Vagina (tissue), 2 donors: Measurements from ENCODE around the gene SLC19A1.

Source experiments
- POLR2A ChIP-seq, 2 donors: fragments of 450-650 bp; IDR thresholded peaks; one replicate each; pipeline ENCODE4 v1.6.1; 2017; ENCODE audit warnings: antibody characterized with exemption in 2 of 2, mild to moderate bottlenecking in 2 of 2, moderate library complexity in 2 of 2
- TF ChIP-seq, protein P1 (sequence below), 3 experiments: fragments of 450-650 bp in 2 of 3; fragments of 200-600 bp in 1 of 3; sonication (generic) in 1 of 3; IDR thresholded peaks; one replicate each; pipeline ENCODE4 v1.5.1; 2017 to 2019; ENCODE audit warnings: antibody characterized with exemption in 3 of 3, mild to moderate bottlenecking in 2 of 3, moderate library complexity in 2 of 3

GRCh38 chr21:45481977-45482898, 60.0 kb downstream of the SLC19A1 start:
- no peak for TF ChIP-seq POLR2A (IDR thresholded peaks at IDR 0.05)
- TF ChIP-seq, protein P1, sequence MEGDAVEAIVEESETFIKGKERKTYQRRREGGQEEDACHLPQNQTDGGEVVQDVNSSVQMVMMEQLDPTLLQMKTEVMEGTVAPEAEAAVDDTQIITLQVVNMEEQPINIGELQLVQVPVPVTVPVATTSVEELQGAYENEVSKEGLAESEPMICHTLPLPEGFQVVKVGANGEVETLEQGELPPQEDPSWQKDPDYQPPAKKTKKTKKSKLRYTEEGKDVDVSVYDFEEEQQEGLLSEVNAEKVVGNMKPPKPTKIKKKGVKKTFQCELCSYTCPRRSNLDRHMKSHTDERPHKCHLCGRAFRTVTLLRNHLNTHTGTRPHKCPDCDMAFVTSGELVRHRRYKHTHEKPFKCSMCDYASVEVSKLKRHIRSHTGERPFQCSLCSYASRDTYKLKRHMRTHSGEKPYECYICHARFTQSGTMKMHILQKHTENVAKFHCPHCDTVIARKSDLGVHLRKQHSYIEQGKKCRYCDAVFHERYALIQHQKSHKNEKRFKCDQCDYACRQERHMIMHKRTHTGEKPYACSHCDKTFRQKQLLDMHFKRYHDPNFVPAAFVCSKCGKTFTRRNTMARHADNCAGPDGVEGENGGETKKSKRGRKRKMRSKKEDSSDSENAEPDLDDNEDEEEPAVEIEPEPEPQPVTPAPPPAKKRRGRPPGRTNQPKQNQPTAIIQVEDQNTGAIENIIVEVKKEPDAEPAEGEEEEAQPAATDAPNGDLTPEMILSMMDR (IDR thresholded peaks at IDR 0.05) = no peak
